ENCODE measurements around the gene CREB5. TPM values are rescaled to one million over a fixed set of nuclear protein-coding genes. Genes with fewer than 3 reads are reported as not detected.

CREB5 gene
- total RNA-seq, 4 donors from 2014 or later = 16.8 to 22.4 (median 20.9) TPM

DNA sequence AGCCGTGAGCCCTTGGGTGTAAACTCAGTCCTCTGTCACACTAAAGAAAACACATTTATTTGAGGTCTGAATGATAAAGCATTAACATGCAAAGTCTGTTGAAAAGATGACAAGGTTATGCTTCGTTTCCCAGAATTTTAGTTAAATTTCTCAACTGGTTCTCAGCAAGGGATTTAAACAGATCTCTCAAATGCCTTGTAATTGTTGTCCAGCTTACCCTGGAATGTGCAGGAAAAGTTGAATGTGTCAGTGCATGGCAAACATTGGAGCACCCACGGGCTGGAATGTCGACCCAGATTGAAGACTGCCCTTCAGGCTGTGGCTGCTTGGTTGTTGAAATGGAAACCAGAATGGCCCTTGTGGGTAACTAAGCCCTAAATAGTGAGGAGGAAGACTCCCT is 354.0 kb downstream of the CREB5 start:
- H3K36me3 ChIP-seq = no peaks in the 10 kb centered on the region
- no peak for TF ChIP-seq POLR2A (IDR thresholded peaks at IDR 0.05)
- TF ChIP-seq EP300 (IDR thresholded peaks at IDR 0.05) = no peak
- TF ChIP-seq, protein P1, sequence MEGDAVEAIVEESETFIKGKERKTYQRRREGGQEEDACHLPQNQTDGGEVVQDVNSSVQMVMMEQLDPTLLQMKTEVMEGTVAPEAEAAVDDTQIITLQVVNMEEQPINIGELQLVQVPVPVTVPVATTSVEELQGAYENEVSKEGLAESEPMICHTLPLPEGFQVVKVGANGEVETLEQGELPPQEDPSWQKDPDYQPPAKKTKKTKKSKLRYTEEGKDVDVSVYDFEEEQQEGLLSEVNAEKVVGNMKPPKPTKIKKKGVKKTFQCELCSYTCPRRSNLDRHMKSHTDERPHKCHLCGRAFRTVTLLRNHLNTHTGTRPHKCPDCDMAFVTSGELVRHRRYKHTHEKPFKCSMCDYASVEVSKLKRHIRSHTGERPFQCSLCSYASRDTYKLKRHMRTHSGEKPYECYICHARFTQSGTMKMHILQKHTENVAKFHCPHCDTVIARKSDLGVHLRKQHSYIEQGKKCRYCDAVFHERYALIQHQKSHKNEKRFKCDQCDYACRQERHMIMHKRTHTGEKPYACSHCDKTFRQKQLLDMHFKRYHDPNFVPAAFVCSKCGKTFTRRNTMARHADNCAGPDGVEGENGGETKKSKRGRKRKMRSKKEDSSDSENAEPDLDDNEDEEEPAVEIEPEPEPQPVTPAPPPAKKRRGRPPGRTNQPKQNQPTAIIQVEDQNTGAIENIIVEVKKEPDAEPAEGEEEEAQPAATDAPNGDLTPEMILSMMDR (IDR thresholded peaks at IDR 0.05) = no peak
- H3K9me3 ChIP-seq = no peaks in the 10 kb centered on the region
- H3K27ac ChIP-seq = no peak overlapping the region
- DNase-seq (ENCODE audit: low spot score in 2 of 2) = no peak
- H3K4me3 ChIP-seq = no peak overlapping the region
- no peaks in the 10 kb centered on the region for H3K27me3 ChIP-seq
- WGBS, 2 donors = 64 to 75% methylated on average over 4 of the region's 4 CpGs
- peaks cover 0 to 29% (median 0%) of the 10 kb centered on the region in 4 donors for H3K4me1 ChIP-seq

DNA sequence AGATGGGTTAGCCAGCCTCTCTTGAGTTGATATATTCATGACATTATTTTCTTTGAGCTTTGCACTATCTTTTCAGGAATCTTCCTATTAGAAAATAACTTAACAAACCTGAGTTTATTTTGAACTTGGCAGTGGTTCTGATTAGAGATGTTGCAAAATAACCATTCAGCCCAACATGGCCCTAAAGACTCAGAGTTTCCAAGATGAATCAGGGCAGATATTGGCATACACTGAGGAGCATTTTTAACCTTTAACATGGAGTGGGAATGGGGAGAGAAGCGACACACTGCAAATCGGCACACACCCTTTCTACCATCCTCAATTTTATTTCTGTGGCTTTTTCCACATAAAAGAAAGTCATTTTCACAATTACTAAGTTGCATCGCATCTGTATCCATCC is 355.0 kb downstream of the CREB5 start:
- no peaks in the 10 kb centered on the region for H3K36me3 ChIP-seq
- no peak for DNase-seq (ENCODE audit: low spot score in 2 of 2)
- 67 to 69% methylated on average over 3 of the region's 3 CpGs for WGBS, 2 donors
- peaks cover 0 to 29% (median 0%) of the 10 kb centered on the region in 4 donors for H3K4me1 ChIP-seq
- H3K27ac ChIP-seq = peak overlapping the region in 1 of 4 donors; percentile 15
- no peak for TF ChIP-seq POLR2A (IDR thresholded peaks at IDR 0.05)
- TF ChIP-seq, protein P1 (IDR thresholded peaks at IDR 0.05) = no peak
- TF ChIP-seq EP300 (IDR thresholded peaks at IDR 0.05) = peak in 1 of 2 donors; percentile 63
- H3K27me3 ChIP-seq = no peaks in the 10 kb centered on the region
- H3K4me3 ChIP-seq = no peak overlapping the region
- no peaks in the 10 kb centered on the region for H3K9me3 ChIP-seq

- DNase-seq (ENCODE audit: low spot score in 2 of 2) = no peak
- H3K36me3 ChIP-seq = no peaks in the 10 kb centered on the region
- no peak overlapping the region for H3K4me3 ChIP-seq
- H3K4me1 ChIP-seq = peaks cover 0 to 29% (median 0%) of the 10 kb centered on the region in 4 donors
- WGBS, 2 donors = 5 to 23% methylated on average over 1 of the region's 1 CpG
- H3K27me3 ChIP-seq = no peaks in the 10 kb centered on the region
- TF ChIP-seq, protein P1 (IDR thresholded peaks at IDR 0.05) = no peak
- TF ChIP-seq EP300 (IDR thresholded peaks at IDR 0.05) (no peak), POLR2A (IDR thresholded peaks at IDR 0.05) (no peak)
- H3K9me3 ChIP-seq = no peaks in the 10 kb centered on the region
- no peak overlapping the region for H3K27ac ChIP-seq
Measured at GRCh38 chr7:28768577-28769147, 356.3 kb downstream of the CREB5 start.

GRCh38 chr7:28771906-28772622 is 359.7 kb downstream of the CREB5 start:
- H3K4me1 ChIP-seq = peaks cover 0 to 29% (median 0%) of the 10 kb centered on the region in 4 donors
- H3K36me3 ChIP-seq = no peaks in the 10 kb centered on the region
- no peaks in the 10 kb centered on the region for H3K9me3 ChIP-seq
- TF ChIP-seq EP300 (IDR thresholded peaks at IDR 0.05) (no peak), POLR2A (IDR thresholded peaks at IDR 0.05) (no peak)
- TF ChIP-seq, protein P1 (IDR thresholded peaks at IDR 0.05) = no peak
- 84 to 90% methylated on average over 14 of the region's 14 CpGs for WGBS, 2 donors
- no peak overlapping the region for H3K4me3 ChIP-seq
- DNase-seq (ENCODE audit: low spot score in 2 of 2) = no peak
- H3K27ac ChIP-seq = no peak overlapping the region
- no peaks in the 10 kb centered on the region for H3K27me3 ChIP-seq

DNA sequence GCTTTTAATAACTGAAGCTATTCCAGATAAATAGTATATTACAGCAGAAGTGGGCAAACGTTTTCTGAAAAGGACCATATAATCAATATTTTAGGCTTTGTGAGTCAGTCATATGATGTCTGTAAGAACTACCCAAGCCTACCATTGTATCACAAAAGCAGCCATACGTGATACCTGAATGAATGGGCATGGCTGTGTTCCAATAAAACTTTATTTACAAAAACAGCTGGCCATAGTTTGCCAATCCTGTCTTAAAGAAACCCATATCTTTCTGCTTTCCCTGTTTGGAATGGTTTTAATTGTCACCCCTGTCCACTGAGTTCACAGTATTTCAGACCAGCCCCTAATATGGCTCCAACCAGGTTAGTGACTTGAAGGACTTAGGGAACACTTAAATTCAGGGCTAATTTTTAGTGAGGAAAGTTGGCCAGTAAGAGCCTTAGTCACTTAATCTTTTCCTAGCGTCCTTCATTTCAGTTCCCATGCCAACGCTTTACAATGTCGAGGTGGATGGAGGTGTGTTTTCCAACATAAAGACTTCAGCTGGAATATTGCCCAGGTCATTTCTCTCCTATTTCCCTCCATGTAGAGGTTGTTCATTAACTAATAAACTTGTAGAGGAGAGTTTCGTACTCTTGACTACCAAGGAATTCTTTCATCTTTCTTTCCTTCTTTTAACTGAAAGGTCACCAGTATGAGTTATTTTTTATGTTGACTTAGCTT is 361.3 kb downstream of the CREB5 start:
- no peak overlapping the region for H3K27ac ChIP-seq
- H3K9me3 ChIP-seq = no peaks in the 10 kb centered on the region
- no peaks in the 10 kb centered on the region for H3K36me3 ChIP-seq
- peaks cover 0 to 14% (median 0%) of the 10 kb centered on the region in 4 donors for H3K4me1 ChIP-seq
- no peak for DNase-seq (ENCODE audit: low spot score in 2 of 2)
- TF ChIP-seq POLR2A (IDR thresholded peaks at IDR 0.05) (no peak), EP300 (IDR thresholded peaks at IDR 0.05) (no peak)
- TF ChIP-seq, protein P1 (IDR thresholded peaks at IDR 0.05) = no peak
- 85 to 86% methylated on average over 6 of the region's 6 CpGs for WGBS, 2 donors
- H3K4me3 ChIP-seq = no peak overlapping the region
- no peaks in the 10 kb centered on the region for H3K27me3 ChIP-seq
